A549 (cell line): ENCODE results near the gene ADAMTS14. TPM values are rescaled to one million over a fixed set of nuclear protein-coding genes. Genes with fewer than 3 reads are reported as not detected.

ENCODE experiments used
- ATAC-seq, 2 experiments: fragments of 200-7000 bp in 1 of 2; fragments of >200 bp in 1 of 2; cut with Nextera tagmentation in 1 of 2; cut with Tn5 transposase in 1 of 2; 3 replicates each; pipeline versions ENCODE4 v1.8.0 to v1.9.1; 2018 to 2020; ENCODE audit warnings: mild to moderate bottlenecking in 1 of 2, moderate library complexity in 1 of 2
- CTCF ChIA-PET: fragments of 300-600 bp; sonication (Branson Sonifier 250); formaldehyde crosslinking; extraction: SDS; loops from one replicate; lab custom pipeline; 2021; ENCODE audit warnings: antibody characterized with exemption, inconsistent platforms; lab: Yijun Ruan, JAX
- POLR2A ChIA-PET: fragments of 350-600 bp; formaldehyde crosslinking; extraction: SDS; loops from one replicate; lab custom pipeline; 2021; ENCODE audit warnings: antibody characterized with exemption, inconsistent platforms; lab: Yijun Ruan, JAX
- DNase-seq, 2 experiments: peaks; one replicate each; pipeline versions ENCODE4 v3.0.0 to v3.0.0-alpha.2; 2011 to 2016; ENCODE audit warnings: low read depth in 1 of 2, low spot score in 1 of 2
- FAIRE-seq: peaks from 2 replicates; lab custom pipeline; 2011; peaks lifted over from hg19 to GRCh38; lab: Jason Lieb, UNC
- H3K27ac ChIP-seq, 2 experiments: fragments of >200 bp; sonication (Bioruptor Twin); formaldehyde crosslinking; 3 replicates each; pipeline ENCODE4 v1.5.1; 2016 to 2017
- H3K4me1 ChIP-seq: fragments of >200 bp; sonication (Bioruptor Twin); formaldehyde crosslinking; 3 replicates; pipeline ENCODE4 v1.6.1; 2016
- H3K4me2 ChIP-seq: fragments of >200 bp; sonication (Bioruptor Twin); formaldehyde crosslinking; 3 replicates; pipeline ENCODE4 v1.6.1; 2016
- H3K4me3 ChIP-seq: fragments of >200 bp; sonication (Bioruptor Twin); formaldehyde crosslinking; 3 replicates; pipeline ENCODE4 v1.5.1; 2016
- H3K9me3 ChIP-seq: fragments of >200 bp; sonication (Bioruptor Twin); formaldehyde crosslinking; 3 replicates; pipeline ENCODE4 v1.6.1; 2016
- CBX2 ChIP-seq: fragments of 200-600 bp; sonication (generic); IDR thresholded peaks from 2 replicates; pipeline ENCODE4 v1.6.1; 2016; ENCODE audit warnings: low read depth, mild to moderate bottlenecking, borderline replicate concordance
- CEBPB ChIP-seq, 2 experiments: fragments of >200 bp in 1 of 2; sonication (Bioruptor Twin) in 1 of 2; formaldehyde crosslinking in 1 of 2; IDR thresholded peaks; 2 replicates each; pipeline ENCODE4 v1.6.1; 2012 to 2016
- FOSB ChIP-seq: fragments of 250-450 bp; sonication (Bioruptor Pico); IDR thresholded peaks from 2 replicates; pipeline ENCODE4 v1.5.0; 2020; ENCODE audit warnings: mild to moderate bottlenecking, moderate library complexity
- FOSL2 ChIP-seq, 2 experiments: fragments of 450-650 bp in 1 of 2; fragments of >200 bp in 1 of 2; sonication (Bioruptor Twin) in 1 of 2; formaldehyde crosslinking; IDR thresholded peaks; 2 replicates each; pipeline versions ENCODE4 v1.5.0 to v1.6.1; 2016 to 2020; ENCODE audit warnings: mild to moderate bottlenecking in 1 of 2, moderate library complexity in 1 of 2
- JUN ChIP-seq, 2 experiments: fragments of >200 bp; sonication (Bioruptor Twin); formaldehyde crosslinking; IDR thresholded peaks; 2 replicates in 1 of 2; 3 replicates in 1 of 2; pipeline ENCODE4 v1.6.1; 2016 to 2017
- JUNB ChIP-seq: fragments of >200 bp; sonication (Bioruptor Twin); formaldehyde crosslinking; IDR thresholded peaks from 2 replicates; pipeline ENCODE4 v1.6.1; 2016
- POLR2A ChIP-seq: IDR thresholded peaks from 2 replicates; pipeline ENCODE4 v1.6.1; 2012; ENCODE audit warnings: mild to moderate bottlenecking, low read length
- RAD21 ChIP-seq, 2 experiments: fragments of >200 bp in 1 of 2; sonication (Bioruptor Twin) in 1 of 2; formaldehyde crosslinking in 1 of 2; IDR thresholded peaks in 1 of 2; conservative IDR thresholded peaks in 1 of 2; 2 replicates in 1 of 2; 3 replicates in 1 of 2; pipeline ENCODE4 v1.6.1; 2012 to 2018; ENCODE audit warnings: inconsistent platforms in 1 of 2
- TFCP2L1 ChIP-seq: fragments of 250-450 bp; sonication (Bioruptor Pico); IDR thresholded peaks from 2 replicates; pipeline ENCODE4 v1.5.0; 2021; ENCODE audit warnings: mild to moderate bottlenecking
- ZC3H11A ChIP-seq: fragments of 450-650 bp; IDR thresholded peaks from 2 replicates; pipeline ENCODE4 v1.6.1; 2014; ENCODE audit warnings: antibody characterized with exemption, mild to moderate bottlenecking
- ZNF302 ChIP-seq: fragments of 250-450 bp; sonication (Bioruptor Pico); IDR thresholded peaks from 2 replicates; pipeline ENCODE4 v1.9.0; 2021; ENCODE audit warnings: inconsistent platforms, mild to moderate bottlenecking, moderate library complexity
- WGBS: methylation state at CpG from one replicate; pipeline ENCODE4 v1.1.6; 2017; ENCODE audit errors: missing lambda C conversion rate; 5-methylcytosine and 5-hydroxymethylcytosine counted together
- polyA plus RNA-seq, 4 experiments: library from polyadenylated mRNA; depleted of rRNA in 3 of 4; stranded (reverse); fragments of >200 nt; fragmentation: RNase III in 1 of 4; extraction: RNeasy Plus Mini Kit Qiagen cat#74134 plus additional on column Dnase treatment in 1 of 4; gene quantifications; 2 replicates in 3 of 4; 3 replicates in 1 of 4; pipeline ENCODE4 v1.2.3, GENCODE V29; 2011 to 2017
- TF ChIP-seq, protein P1 (sequence below): fragments of 250-450 bp; sonication (Bioruptor Pico); IDR thresholded peaks from 2 replicates; pipeline ENCODE4 v1.5.0; 2020; ENCODE audit warnings: low read depth, mild to moderate bottlenecking, moderate library complexity
- TF ChIP-seq, protein P2 (sequence below): fragments of 250-450 bp; sonication (Bioruptor Pico); IDR thresholded peaks from 2 replicates; pipeline ENCODE4 v1.5.0; 2021; ENCODE audit warnings: mild to moderate bottlenecking, moderate library complexity, borderline replicate concordance
- TF ChIP-seq, protein P3 (sequence below): IDR thresholded peaks from 2 replicates; pipeline ENCODE4 v1.6.1; 2012
- TF ChIP-seq, protein P4 (sequence below): fragments of >200 bp; sonication (Bioruptor Twin); formaldehyde crosslinking; IDR thresholded peaks from 2 replicates; pipeline ENCODE4 v1.6.1; 2016
- TF ChIP-seq, protein P5 (sequence below): fragments of 200-600 bp; sonication (generic); IDR thresholded peaks from 2 replicates; pipeline ENCODE4 v1.6.1; 2016; ENCODE audit warnings: antibody characterized with exemption, mild to moderate bottlenecking, moderate library complexity
- TF ChIP-seq, protein P6 (sequence below): IDR thresholded peaks from 2 replicates; pipeline ENCODE4 v1.6.1; 2012
- TF ChIP-seq, protein P7 (sequence below): IDR thresholded peaks from 2 replicates; pipeline ENCODE4 v1.6.1; 2012; ENCODE audit warnings: low read depth, borderline replicate concordance

ADAMTS14 gene
- polyA plus RNA-seq, 2 of the 4 experiments (the other 2 are of a cell fraction) = 0.03 TPM; not detected in 1

DNA sequence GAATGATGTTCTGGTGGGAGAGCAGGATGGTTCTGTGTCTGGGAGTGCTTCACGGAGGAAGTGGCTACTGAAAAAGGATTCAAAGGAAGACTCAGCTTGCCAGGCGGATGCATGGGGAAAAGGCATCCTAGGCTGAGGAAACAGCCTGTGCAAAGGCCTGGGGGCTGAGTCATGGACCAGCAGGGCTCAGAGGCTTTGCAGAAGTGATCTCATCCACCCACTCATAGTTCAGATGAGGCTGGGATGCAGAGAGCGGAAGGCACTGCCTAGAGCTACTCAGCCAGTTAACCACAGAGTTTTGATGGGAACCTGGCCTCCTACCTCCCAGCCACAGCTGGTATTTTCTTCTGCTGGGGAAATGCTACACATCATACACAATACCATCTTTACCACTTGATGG is 15.8 kb upstream of the ADAMTS14 start:
- DNase-seq (no peak), ATAC-seq (peak; percentile 73 to 80; a peak in 3 of 6 replicates), FAIRE-seq (no peak)
- Histone ChIP-seq H3K27ac (no peak overlapping the region), H3K4me1 (no peaks in the 10 kb centered on the region), H3K4me2 (no peak overlapping the region), H3K9me3 (peaks cover 7% of the 10 kb centered on the region; the same call in 2 of the 3 replicates)
- POLR2A ChIA-PET = no interaction called here
- CTCF ChIA-PET = no interaction called here
- TF ChIP-seq FOSB (CRISPR knock-in tag) = no peak
- TF ChIP-seq RAD21 (conservative IDR thresholded peaks at IDR 0.05 in 1 of 2, IDR thresholded peaks at IDR 0.05 in 1 of 2) = no peak
- no peak for TF ChIP-seq ZNF302 (CRISPR knock-in tag)
- TF ChIP-seq JUNB = no peak
- TF ChIP-seq ZC3H11A = no peak
- TF ChIP-seq, all 56 proteins: peak for 0
- WGBS = 38% methylated on average over 3 of the region's 3 CpGs
- no peak overlapping the region for H3K4me3 ChIP-seq

DNA sequence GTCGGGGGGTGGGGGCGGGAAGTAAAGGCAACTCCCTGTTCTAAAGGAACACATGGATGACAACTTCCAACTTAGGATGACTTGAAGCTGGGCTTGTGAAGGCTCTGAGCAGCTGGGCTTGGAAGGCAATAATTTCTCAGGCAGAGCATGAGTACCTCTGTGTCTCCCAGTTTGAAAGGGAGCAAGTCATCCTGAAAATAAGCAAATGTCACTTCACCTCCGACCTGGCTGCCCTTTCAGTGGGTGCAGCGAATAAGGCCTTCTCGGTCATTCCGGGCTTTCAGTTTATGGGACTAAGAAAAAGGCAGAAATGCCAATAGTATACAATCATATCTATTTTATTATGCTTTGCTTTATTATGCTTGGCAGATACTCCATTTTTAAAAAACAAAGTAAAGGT is 15.3 kb upstream of the ADAMTS14 start:
- ChIA-PET CTCF (no interaction called here), POLR2A (no interaction called here)
- H3K27ac ChIP-seq = no peak overlapping the region

DNA sequence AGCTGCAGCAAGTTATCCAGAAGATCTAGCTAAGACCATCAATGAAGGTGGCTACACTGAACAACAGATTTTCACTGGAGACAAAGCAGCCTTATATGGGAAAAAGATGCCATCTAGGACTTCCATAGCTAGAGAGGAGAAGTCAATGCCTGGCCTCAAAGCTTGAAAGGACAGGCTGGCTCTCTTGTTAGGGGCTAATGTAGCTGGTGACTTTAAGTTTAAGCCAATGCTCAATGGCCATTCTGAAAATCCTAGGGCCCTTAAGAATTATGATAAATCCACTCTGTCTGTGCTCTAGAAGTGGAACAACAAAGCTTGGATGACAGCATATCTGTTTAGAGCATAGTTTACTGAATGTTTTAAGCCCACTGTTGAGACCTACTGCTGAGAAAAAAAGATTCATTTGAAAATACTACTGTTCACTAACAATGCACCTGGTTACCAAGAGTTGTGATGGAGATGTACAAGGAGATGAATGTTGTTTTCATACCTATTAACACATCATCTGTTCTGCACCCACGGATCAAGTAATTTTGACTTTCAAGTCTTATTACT is 13.6 kb upstream of the ADAMTS14 start:
- Histone ChIP-seq H3K4me3 (no peak overlapping the region), H3K27ac (no peak overlapping the region), H3K4me2 (no peak overlapping the region), H3K9me3 (peaks cover 7% of the 10 kb centered on the region; the same call in 2 of the 3 replicates), H3K4me1 (no peaks in the 10 kb centered on the region)
- ChIA-PET POLR2A (no interaction called here), CTCF (no interaction called here)
- 0% methylated on average over 1 of the region's 1 CpG for WGBS
- TF ChIP-seq, protein P1, sequence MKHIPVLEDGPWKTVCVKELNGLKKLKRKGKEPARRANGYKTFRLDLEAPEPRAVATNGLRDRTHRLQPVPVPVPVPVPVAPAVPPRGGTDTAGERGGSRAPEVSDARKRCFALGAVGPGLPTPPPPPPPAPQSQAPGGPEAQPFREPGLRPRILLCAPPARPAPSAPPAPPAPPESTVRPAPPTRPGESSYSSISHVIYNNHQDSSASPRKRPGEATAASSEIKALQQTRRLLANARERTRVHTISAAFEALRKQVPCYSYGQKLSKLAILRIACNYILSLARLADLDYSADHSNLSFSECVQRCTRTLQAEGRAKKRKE (CRISPR knock-in tag) = no peak
- TF ChIP-seq FOSL2 (IDR thresholded peaks at IDR 0.05) = no peak
- TF ChIP-seq FOSL2 (CRISPR knock-in tag; IDR thresholded peaks at IDR 0.05) = no peak
- no peak for TF ChIP-seq TFCP2L1
- TF ChIP-seq, protein P2, sequence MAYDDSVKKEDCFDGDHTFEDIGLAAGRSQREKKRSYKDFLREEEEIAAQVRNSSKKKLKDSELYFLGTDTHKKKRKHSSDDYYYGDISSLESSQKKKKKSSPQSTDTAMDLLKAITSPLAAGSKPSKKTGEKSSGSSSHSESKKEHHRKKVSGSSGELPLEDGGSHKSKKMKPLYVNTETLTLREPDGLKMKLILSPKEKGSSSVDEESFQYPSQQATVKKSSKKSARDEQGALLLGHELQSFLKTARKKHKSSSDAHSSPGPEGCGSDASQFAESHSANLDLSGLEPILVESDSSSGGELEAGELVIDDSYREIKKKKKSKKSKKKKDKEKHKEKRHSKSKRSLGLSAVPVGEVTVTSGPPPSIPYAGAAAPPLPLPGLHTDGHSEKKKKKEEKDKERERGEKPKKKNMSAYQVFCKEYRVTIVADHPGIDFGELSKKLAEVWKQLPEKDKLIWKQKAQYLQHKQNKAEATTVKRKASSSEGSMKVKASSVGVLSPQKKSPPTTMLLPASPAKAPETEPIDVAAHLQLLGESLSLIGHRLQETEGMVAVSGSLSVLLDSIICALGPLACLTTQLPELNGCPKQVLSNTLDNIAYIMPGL (CRISPR knock-in tag) = no peak
- FAIRE-seq (no peak), DNase-seq (no peak), ATAC-seq (no peak)

More for the DNA sequence above, 15.3 kb upstream of the ADAMTS14 start:
- TF ChIP-seq JUN (IDR thresholded peaks at IDR 0.05) (no peak), CEBPB (IDR thresholded peaks at IDR 0.05) (no peak), CBX2 (no peak)
- TF ChIP-seq, protein P3, sequence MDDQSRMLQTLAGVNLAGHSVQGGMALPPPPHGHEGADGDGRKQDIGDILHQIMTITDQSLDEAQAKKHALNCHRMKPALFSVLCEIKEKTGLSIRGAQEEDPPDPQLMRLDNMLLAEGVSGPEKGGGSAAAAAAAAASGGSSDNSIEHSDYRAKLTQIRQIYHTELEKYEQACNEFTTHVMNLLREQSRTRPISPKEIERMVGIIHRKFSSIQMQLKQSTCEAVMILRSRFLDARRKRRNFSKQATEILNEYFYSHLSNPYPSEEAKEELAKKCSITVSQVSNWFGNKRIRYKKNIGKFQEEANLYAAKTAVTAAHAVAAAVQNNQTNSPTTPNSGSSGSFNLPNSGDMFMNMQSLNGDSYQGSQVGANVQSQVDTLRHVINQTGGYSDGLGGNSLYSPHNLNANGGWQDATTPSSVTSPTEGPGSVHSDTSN = no peak
- TF ChIP-seq, protein P4, sequence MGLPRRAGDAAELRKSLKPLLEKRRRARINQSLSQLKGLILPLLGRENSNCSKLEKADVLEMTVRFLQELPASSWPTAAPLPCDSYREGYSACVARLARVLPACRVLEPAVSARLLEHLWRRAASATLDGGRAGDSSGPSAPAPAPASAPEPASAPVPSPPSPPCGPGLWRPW = no peak
- H3K4me3 ChIP-seq = no peak overlapping the region
- DNase-seq (no peak), ATAC-seq (no peak), FAIRE-seq (no peak)
- no peak overlapping the region for H3K4me2 ChIP-seq
- H3K4me1 ChIP-seq = no peaks in the 10 kb centered on the region
- 65% methylated on average over 6 of the region's 6 CpGs for WGBS
- peaks cover 7% of the 10 kb centered on the region; the same call in 2 of the 3 replicates for H3K9me3 ChIP-seq

DNA sequence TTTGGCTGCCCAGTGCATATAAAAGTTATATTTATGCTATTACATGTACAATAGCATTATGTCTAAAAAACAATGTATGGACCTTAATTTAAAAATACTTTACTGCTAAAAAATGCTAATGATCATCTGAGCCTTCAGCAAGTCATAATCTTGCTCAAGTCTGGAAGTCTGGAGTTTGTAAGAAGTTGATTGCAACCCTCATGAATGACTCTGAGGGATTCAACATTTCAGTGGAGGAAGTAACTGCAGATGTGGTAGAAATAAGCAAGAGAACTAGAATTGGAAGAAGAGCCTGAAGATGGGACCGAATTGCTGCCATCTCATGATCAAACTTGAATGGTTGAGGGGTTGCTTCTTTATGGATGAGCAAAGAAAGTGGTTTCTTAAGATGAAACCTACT is 13.0 kb upstream of the ADAMTS14 start:
- WGBS = 0% methylated on average over 1 of the region's 1 CpG
- no peak for FAIRE-seq
- TF ChIP-seq, protein P2 (CRISPR knock-in tag) = no peak
- TF ChIP-seq ZC3H11A (no peak), JUN (IDR thresholded peaks at IDR 0.05) (no peak), POLR2A (no peak)
- TF ChIP-seq, protein P5, sequence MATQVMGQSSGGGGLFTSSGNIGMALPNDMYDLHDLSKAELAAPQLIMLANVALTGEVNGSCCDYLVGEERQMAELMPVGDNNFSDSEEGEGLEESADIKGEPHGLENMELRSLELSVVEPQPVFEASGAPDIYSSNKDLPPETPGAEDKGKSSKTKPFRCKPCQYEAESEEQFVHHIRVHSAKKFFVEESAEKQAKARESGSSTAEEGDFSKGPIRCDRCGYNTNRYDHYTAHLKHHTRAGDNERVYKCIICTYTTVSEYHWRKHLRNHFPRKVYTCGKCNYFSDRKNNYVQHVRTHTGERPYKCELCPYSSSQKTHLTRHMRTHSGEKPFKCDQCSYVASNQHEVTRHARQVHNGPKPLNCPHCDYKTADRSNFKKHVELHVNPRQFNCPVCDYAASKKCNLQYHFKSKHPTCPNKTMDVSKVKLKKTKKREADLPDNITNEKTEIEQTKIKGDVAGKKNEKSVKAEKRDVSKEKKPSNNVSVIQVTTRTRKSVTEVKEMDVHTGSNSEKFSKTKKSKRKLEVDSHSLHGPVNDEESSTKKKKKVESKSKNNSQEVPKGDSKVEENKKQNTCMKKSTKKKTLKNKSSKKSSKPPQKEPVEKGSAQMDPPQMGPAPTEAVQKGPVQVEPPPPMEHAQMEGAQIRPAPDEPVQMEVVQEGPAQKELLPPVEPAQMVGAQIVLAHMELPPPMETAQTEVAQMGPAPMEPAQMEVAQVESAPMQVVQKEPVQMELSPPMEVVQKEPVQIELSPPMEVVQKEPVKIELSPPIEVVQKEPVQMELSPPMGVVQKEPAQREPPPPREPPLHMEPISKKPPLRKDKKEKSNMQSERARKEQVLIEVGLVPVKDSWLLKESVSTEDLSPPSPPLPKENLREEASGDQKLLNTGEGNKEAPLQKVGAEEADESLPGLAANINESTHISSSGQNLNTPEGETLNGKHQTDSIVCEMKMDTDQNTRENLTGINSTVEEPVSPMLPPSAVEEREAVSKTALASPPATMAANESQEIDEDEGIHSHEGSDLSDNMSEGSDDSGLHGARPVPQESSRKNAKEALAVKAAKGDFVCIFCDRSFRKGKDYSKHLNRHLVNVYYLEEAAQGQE = no peak
- TF ChIP-seq, protein P6, sequence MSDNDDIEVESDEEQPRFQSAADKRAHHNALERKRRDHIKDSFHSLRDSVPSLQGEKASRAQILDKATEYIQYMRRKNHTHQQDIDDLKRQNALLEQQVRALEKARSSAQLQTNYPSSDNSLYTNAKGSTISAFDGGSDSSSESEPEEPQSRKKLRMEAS = no peak
- TF ChIP-seq, protein P7, sequence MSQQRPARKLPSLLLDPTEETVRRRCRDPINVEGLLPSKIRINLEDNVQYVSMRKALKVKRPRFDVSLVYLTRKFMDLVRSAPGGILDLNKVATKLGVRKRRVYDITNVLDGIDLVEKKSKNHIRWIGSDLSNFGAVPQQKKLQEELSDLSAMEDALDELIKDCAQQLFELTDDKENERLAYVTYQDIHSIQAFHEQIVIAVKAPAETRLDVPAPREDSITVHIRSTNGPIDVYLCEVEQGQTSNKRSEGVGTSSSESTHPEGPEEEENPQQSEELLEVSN = no peak

More for the DNA sequence above, 13.0 kb upstream of the ADAMTS14 start:
- ATAC-seq = no peak
- DNase-seq = no peak
- POLR2A ChIA-PET = no interaction called here
- Histone ChIP-seq H3K4me2 (no peak overlapping the region), H3K9me3 (peaks cover 7% of the 10 kb centered on the region; the same call in 2 of the 3 replicates), H3K4me1 (no peaks in the 10 kb centered on the region), H3K27ac (no peak overlapping the region), H3K4me3 (no peak overlapping the region)
- CTCF ChIA-PET = no interaction called here
